PFSK-1 (cell line): Measurements from ENCODE around the gene LRRFIP2.

Experiments used
- FOXP2 ChIP-seq: optimal IDR thresholded peaks from 2 replicates; pipeline ENCODE3; 2011; ENCODE audit warnings: borderline replicate concordance, control low read depth, inconsistent platforms; ENCODE audit not compliant: insufficient read depth; ENCODE audit errors: extremely low read length, extremely low read depth
- POLR2AphosphoS5 ChIP-seq: IDR thresholded peaks from 2 replicates; pipeline ENCODE4 v1.6.1; 2012; ENCODE audit warnings: low read depth, mild to moderate bottlenecking, control low read depth, low read length, moderate library complexity
- REST ChIP-seq, 2 experiments: IDR thresholded peaks; 2 replicates each; pipeline versions ENCODE4 v1.6.1 to v1.8.0; 2011 to 2012; ENCODE audit warnings: low read depth in 2 of 2, low read length in 2 of 2, control low read depth in 1 of 2, inconsistent platforms in 1 of 2, mild to moderate bottlenecking in 1 of 2, moderate library complexity in 1 of 2; ENCODE audit not compliant: insufficient read depth in 1 of 2
- SIN3A ChIP-seq: IDR thresholded peaks from 2 replicates; pipeline ENCODE4 v1.6.1; 2012; ENCODE audit warnings: mild to moderate bottlenecking, low read length, moderate library complexity, borderline replicate concordance; ENCODE audit not compliant: insufficient read depth
- TAF1 ChIP-seq: IDR thresholded peaks from 2 replicates; pipeline ENCODE4 v1.6.1; 2012; ENCODE audit warnings: low read length, control low read depth, borderline replicate concordance; ENCODE audit not compliant: insufficient read depth

The LRRFIP2 gene

GRCh38 chr3:37130984-37131859 lies 43.2 kb downstream of the LRRFIP2 start:
- TF ChIP-seq POLR2AphosphoS5 (no peak), FOXP2 (no peak), REST (IDR thresholded peaks at IDR 0.05; ENCODE audit: insufficient read depth in 1 of 2, low read depth in 2 of 2, low read length in 2 of 2) (no peak), SIN3A (no peak), TAF1 (no peak)

GRCh38 chr3:37130448-37130847 lies 43.9 kb downstream of the LRRFIP2 start:
- TF ChIP-seq SIN3A (no peak), REST (IDR thresholded peaks at IDR 0.05; ENCODE audit: insufficient read depth in 1 of 2, low read depth in 2 of 2, low read length in 2 of 2) (no peak), FOXP2 (no peak), POLR2AphosphoS5 (no peak), TAF1 (no peak)

GRCh38 chr3:37129871-37130270 lies 44.5 kb downstream of the LRRFIP2 start:
- TF ChIP-seq FOXP2: no peak
- no peak for TF ChIP-seq REST (IDR thresholded peaks at IDR 0.05; ENCODE audit: insufficient read depth in 1 of 2, low read depth in 2 of 2, low read length in 2 of 2)
- TF ChIP-seq TAF1: no peak
- TF ChIP-seq POLR2AphosphoS5: no peak
- no peak for TF ChIP-seq SIN3A

- TF ChIP-seq SIN3A (no peak), FOXP2 (no peak), TAF1 (no peak), POLR2AphosphoS5 (no peak), REST (IDR thresholded peaks at IDR 0.05; ENCODE audit: insufficient read depth in 1 of 2, low read depth in 2 of 2, low read length in 2 of 2) (no peak)
These were observed 47.0 kb downstream of the LRRFIP2 start for GRCh38 chr3:37127340-37127739.
